Femur (tissue), 1 donor: Measurements from ENCODE around the gene ZFPM1.

Experiments
- DNase-seq: peaks from one replicate; pipeline ENCODE4 v3.0.0-alpha.2; 2017

ZFPM1 gene

GRCh38 chr16:88452482-88453216, 431 bp upstream of the ZFPM1 start:
- DNase-seq = peak; percentile 98

- no peak for DNase-seq
These were observed 787 bp downstream of the ZFPM1 start for GRCh38 chr16:88453611-88454522.

GRCh38 chr16:88454523-88454947, 1.5 kb downstream of the ZFPM1 start:
- DNase-seq = no peak

- no peak for DNase-seq
These were observed 2.7 kb downstream of the ZFPM1 start for GRCh38 chr16:88455610-88456355.

GRCh38 chr16:88456356-88457292, 3.5 kb downstream of the ZFPM1 start:
- DNase-seq = no peak

- DNase-seq = no peak
These were observed 5.1 kb downstream of the ZFPM1 start for GRCh38 chr16:88458039-88458772.

GRCh38 chr16:88458773-88459235, 5.7 kb downstream of the ZFPM1 start:
- no peak for DNase-seq

- DNase-seq = no peak
These were observed 6.4 kb downstream of the ZFPM1 start for GRCh38 chr16:88459366-88460073.

GRCh38 chr16:88460496-88461330, 7.6 kb downstream of the ZFPM1 start:
- DNase-seq = no peak

- no peak for DNase-seq
These were observed 8.5 kb downstream of the ZFPM1 start for GRCh38 chr16:88461331-88462269.

- DNase-seq = no peak
These were observed 9.3 kb downstream of the ZFPM1 start for GRCh38 chr16:88462396-88462795.

- DNase-seq = no peak
These were observed 10.3 kb downstream of the ZFPM1 start for GRCh38 chr16:88463411-88463810.

- no peak for DNase-seq
These were observed 11.6 kb downstream of the ZFPM1 start for GRCh38 chr16:88464447-88465318.

- no peak for DNase-seq
These were observed 12.4 kb downstream of the ZFPM1 start for GRCh38 chr16:88465387-88465983.

- no peak for DNase-seq
These were observed 13.2 kb downstream of the ZFPM1 start for GRCh38 chr16:88466175-88466862.

GRCh38 chr16:88466949-88467348, 13.9 kb downstream of the ZFPM1 start:
- no peak for DNase-seq
